DND-41 (cell line): ENCODE measurements around the gene GALNT5.
"Not testable (repeated sequence)": the region's sequence is repeated elsewhere in the genome, so short reads cannot be mapped to it uniquely, and the experiment has no call there.

Experiments
- EZH2 ChIP-seq: IDR thresholded peaks from 3 replicates; pipeline ENCODE4 v1.6.1; 2012; ENCODE audit warnings: borderline replicate concordance, low read depth, mild to moderate bottlenecking, moderate library complexity, low read length, inconsistent platforms; ENCODE audit not compliant: severe bottlenecking
- TF ChIP-seq, protein P1 (sequence below): IDR thresholded peaks from 2 replicates; pipeline ENCODE4 v1.5.1; 2012; ENCODE audit warnings: borderline replicate concordance, low read length, moderate library complexity, mild to moderate bottlenecking; ENCODE audit not compliant: poor library complexity, severe bottlenecking; ENCODE audit errors: extremely low read depth

- TF ChIP-seq, protein P1, sequence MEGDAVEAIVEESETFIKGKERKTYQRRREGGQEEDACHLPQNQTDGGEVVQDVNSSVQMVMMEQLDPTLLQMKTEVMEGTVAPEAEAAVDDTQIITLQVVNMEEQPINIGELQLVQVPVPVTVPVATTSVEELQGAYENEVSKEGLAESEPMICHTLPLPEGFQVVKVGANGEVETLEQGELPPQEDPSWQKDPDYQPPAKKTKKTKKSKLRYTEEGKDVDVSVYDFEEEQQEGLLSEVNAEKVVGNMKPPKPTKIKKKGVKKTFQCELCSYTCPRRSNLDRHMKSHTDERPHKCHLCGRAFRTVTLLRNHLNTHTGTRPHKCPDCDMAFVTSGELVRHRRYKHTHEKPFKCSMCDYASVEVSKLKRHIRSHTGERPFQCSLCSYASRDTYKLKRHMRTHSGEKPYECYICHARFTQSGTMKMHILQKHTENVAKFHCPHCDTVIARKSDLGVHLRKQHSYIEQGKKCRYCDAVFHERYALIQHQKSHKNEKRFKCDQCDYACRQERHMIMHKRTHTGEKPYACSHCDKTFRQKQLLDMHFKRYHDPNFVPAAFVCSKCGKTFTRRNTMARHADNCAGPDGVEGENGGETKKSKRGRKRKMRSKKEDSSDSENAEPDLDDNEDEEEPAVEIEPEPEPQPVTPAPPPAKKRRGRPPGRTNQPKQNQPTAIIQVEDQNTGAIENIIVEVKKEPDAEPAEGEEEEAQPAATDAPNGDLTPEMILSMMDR: not testable (repeated sequence)
- not testable (repeated sequence) for TF ChIP-seq EZH2
Observed at GRCh38 chr2:157224448-157224847, 33.1 kb upstream of the GALNT5 start.
